Glutamatergic neuron (in vitro differentiated cells): ENCODE measurements around the gene KCNH8. TPM values are rescaled to one million over a fixed set of nuclear protein-coding genes. Genes with fewer than 3 reads are reported as not detected.
"Not testable (repeated sequence)": the region's sequence is repeated elsewhere in the genome, so short reads cannot be mapped to it uniquely, and the experiment has no call there.

Experiments used
- DNase-seq: peaks from one replicate; pipeline ENCODE4 v3.0.0; 2022
- H3K27ac Mint-ChIP-seq: one replicate; pipeline ENCODE4 v1.8.0; 2020; ENCODE audit warnings: mild to moderate bottlenecking, mixed read lengths, inconsistent platforms; ENCODE audit not compliant: unreplicated experiment
- H3K27me3 Mint-ChIP-seq: one replicate; pipeline ENCODE4 v1.8.0; 2020; ENCODE audit warnings: mild to moderate bottlenecking, moderate library complexity, mixed read lengths, inconsistent platforms; ENCODE audit not compliant: unreplicated experiment
- H3K36me3 Mint-ChIP-seq: one replicate; pipeline ENCODE4 v1.8.0; 2020; ENCODE audit warnings: mild to moderate bottlenecking, mixed read lengths, inconsistent platforms; ENCODE audit not compliant: unreplicated experiment
- H3K4me1 Mint-ChIP-seq: one replicate; pipeline ENCODE4 v1.8.0; 2020; ENCODE audit warnings: mild to moderate bottlenecking, low read depth, mixed read lengths, inconsistent platforms; ENCODE audit not compliant: unreplicated experiment
- H3K4me3 Mint-ChIP-seq: one replicate; pipeline ENCODE4 v1.8.0; 2020; ENCODE audit warnings: mild to moderate bottlenecking, mixed read lengths, inconsistent platforms; ENCODE audit not compliant: unreplicated experiment
- H3K9me3 Mint-ChIP-seq: one replicate; pipeline ENCODE4 v1.8.0; 2020; ENCODE audit warnings: mild to moderate bottlenecking, moderate library complexity, mixed read lengths, inconsistent platforms; ENCODE audit not compliant: unreplicated experiment
- long read RNA-seq: library from polyadenylated mRNA; unstranded; transcript quantifications from one replicate; pipeline ENCODE4 v2.0.0, GENCODE V29; 2020; ENCODE audit not compliant: unreplicated experiment
- total RNA-seq: library from RNA; stranded (reverse); fragmentation: NEBNext Ultra II Directional; extraction: Animal tissue kit (Norgen Biotek cat#: 25700); gene quantifications from one replicate; pipeline ENCODE4 v1.2.1, GENCODE V29; 2021; ENCODE audit not compliant: unreplicated experiment
- TF ChIP-seq, protein P1 (sequence below): fragments of 200-600 bp; sonication (generic); IDR thresholded peaks from one replicate; pipeline ENCODE4 v1.5.0; 2021; ENCODE audit not compliant: partially characterized antibody, unreplicated experiment

KCNH8 gene
- total RNA-seq, result 30.9 TPM
- long read RNA-seq, partial matches to known transcripts, result 4 of 4 reads
- long read RNA-seq, other reads (novel, unspliced or antisense), result 0 of 4 reads

GRCh38 chr3:19147905-19148767 is at the start of gene KCNH8:
TSS of gene KCNH8 (plus strand) at chr3:19148510. CDS start at chr3:19148720, 210 bp downstream.
- Mint-ChIP-seq H3K27me3 (peaks cover 8% of the 10 kb centered on the region), H3K4me3 (peak within 1 kb of the TSS; percentile 94), H3K4me1 (peaks cover 7% of the 10 kb centered on the region), H3K36me3 (no peaks in the 10 kb centered on the region), H3K9me3 (peaks cover 14% of the 10 kb centered on the region), H3K27ac (peak within 1 kb of the TSS; percentile 93)
- DNase-seq, result peak; percentile 73
- TF ChIP-seq, protein P1, sequence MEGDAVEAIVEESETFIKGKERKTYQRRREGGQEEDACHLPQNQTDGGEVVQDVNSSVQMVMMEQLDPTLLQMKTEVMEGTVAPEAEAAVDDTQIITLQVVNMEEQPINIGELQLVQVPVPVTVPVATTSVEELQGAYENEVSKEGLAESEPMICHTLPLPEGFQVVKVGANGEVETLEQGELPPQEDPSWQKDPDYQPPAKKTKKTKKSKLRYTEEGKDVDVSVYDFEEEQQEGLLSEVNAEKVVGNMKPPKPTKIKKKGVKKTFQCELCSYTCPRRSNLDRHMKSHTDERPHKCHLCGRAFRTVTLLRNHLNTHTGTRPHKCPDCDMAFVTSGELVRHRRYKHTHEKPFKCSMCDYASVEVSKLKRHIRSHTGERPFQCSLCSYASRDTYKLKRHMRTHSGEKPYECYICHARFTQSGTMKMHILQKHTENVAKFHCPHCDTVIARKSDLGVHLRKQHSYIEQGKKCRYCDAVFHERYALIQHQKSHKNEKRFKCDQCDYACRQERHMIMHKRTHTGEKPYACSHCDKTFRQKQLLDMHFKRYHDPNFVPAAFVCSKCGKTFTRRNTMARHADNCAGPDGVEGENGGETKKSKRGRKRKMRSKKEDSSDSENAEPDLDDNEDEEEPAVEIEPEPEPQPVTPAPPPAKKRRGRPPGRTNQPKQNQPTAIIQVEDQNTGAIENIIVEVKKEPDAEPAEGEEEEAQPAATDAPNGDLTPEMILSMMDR, result no peak

- H3K9me3 Mint-ChIP-seq, DNase-seq, H3K4me1 Mint-ChIP-seq, H3K36me3 Mint-ChIP-seq, H3K27me3 Mint-ChIP-seq: not testable (repeated sequence)
- Mint-ChIP-seq H3K4me3 (peak overlapping the region; percentile 65), H3K27ac (peak overlapping the region; percentile 9)
Measured at GRCh38 chr3:19102654-19103290, 45.5 kb upstream of the KCNH8 start.

DNA sequence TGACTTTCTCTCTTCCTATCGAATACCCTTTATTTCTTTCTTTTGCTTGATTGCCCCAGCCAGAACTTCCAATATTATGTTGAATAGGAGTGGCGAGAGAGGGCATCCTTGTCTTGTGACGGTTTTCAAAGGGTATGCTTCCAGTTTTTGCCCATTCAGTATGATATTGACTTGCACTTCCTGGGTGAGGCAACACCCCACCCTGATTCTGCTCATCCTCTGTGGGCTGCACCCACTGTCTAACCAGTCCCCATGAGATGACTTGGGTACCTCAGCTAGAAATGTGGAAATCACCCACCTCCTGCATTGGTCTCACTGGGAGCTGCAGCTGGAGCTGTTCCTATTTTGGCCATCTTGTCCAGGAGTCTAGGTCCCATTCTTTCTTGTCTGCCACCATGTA is 44.8 kb upstream of the KCNH8 start:
- Mint-ChIP-seq H3K4me1 (no peaks in the 10 kb centered on the region), H3K27ac (no peak overlapping the region), H3K4me3 (peak overlapping the region; percentile 18), H3K27me3 (no peaks in the 10 kb centered on the region), H3K9me3 (peaks cover 2% of the 10 kb centered on the region), H3K36me3 (no peaks in the 10 kb centered on the region)
- DNase-seq, result no peak
- TF ChIP-seq, protein P1, result no peak

GRCh38 chr3:19104459-19104858 is 43.9 kb upstream of the KCNH8 start:
- Mint-ChIP-seq H3K27me3 (no peaks in the 10 kb centered on the region), H3K36me3 (no peaks in the 10 kb centered on the region), H3K9me3 (peaks cover 2% of the 10 kb centered on the region), H3K4me3 (no peak overlapping the region), H3K27ac (no peak overlapping the region), H3K4me1 (no peaks in the 10 kb centered on the region)
- DNase-seq, result no peak
- TF ChIP-seq, protein P1, result no peak

GRCh38 chr3:19105826-19106225 is 42.5 kb upstream of the KCNH8 start:
- TF ChIP-seq, protein P1, result no peak
- Mint-ChIP-seq H3K36me3 (no peaks in the 10 kb centered on the region), H3K4me3 (no peak overlapping the region), H3K27me3 (peaks cover 1% of the 10 kb centered on the region), H3K9me3 (peaks cover 3% of the 10 kb centered on the region), H3K4me1 (no peaks in the 10 kb centered on the region), H3K27ac (no peak overlapping the region)
- no peak for DNase-seq
